PC-9 (cell line): Measurements from ENCODE around the gene ESR1.

Experiments
- CTCF ChIP-seq: fragments of 200-600 bp; sonication (generic); conservative IDR thresholded peaks from 2 replicates; pipeline ENCODE4 v1.6.1; 2017; ENCODE audit warnings: mixed run types, antibody characterized with exemption, mild to moderate bottlenecking, moderate library complexity
- EZH2 ChIP-seq: fragments of 200-600 bp; sonication (generic); IDR thresholded peaks from 2 replicates; pipeline ENCODE4 v1.8.0; 2017; ENCODE audit warnings: antibody characterized with exemption, low read depth

DNA sequence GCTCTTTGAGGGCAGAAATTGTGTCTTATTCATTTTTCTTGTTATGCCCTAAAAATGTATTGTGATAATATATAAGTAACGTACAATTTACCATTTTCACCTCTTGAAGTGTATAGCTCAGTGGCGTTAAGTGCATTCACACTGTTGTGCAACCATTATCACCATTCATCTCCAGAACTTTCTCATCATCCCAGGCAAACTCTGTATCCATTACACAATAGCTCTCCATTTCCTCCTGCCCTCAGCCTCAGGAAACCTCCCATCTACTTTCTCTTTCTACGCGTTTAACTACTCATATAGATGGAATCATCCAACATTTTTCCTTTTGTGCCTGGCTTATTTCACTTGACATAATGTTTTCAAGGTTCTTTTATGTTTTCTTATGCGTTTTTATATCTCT, 184.6 kb downstream of the ESR1 start:
- TF ChIP-seq CTCF (no peak), EZH2 (no peak)
